BJ (cell line): Measurements from ENCODE around the gene PERCC1. TPM values are rescaled to one million over a fixed set of nuclear protein-coding genes. Genes with fewer than 3 reads are reported as not detected.

Source experiments
- CTCF ChIA-PET: fragments of 350-600 bp; formaldehyde crosslinking; extraction: SDS; loops from one replicate; lab custom pipeline; 2021; ENCODE audit warnings: antibody characterized with exemption, inconsistent platforms; lab: Yijun Ruan, JAX
- POLR2A ChIA-PET: fragments of 300-600 bp; sonication (Branson Sonifier 250); formaldehyde crosslinking; extraction: SDS; loops from one replicate; lab custom pipeline; 2021; ENCODE audit warnings: antibody characterized with exemption; lab: Charles Lee
- DNase-seq: peaks from one replicate; pipeline ENCODE4 v3.0.0-alpha.2; 2011; ENCODE audit warnings: low read depth
- H3K27me3 ChIP-seq: 2 replicates; pipeline ENCODE4 v1.6.0; 2011; ENCODE audit warnings: low read length; ENCODE audit not compliant: control insufficient read depth, insufficient read depth
- H3K36me3 ChIP-seq: 2 replicates; pipeline ENCODE4 v1.5.1; 2011; ENCODE audit warnings: low read length; ENCODE audit not compliant: control insufficient read depth, insufficient read depth
- H3K4me3 ChIP-seq: 2 replicates; pipeline ENCODE4 v1.5.1; 2011; ENCODE audit warnings: low read depth, mild to moderate bottlenecking, control low read depth, low read length
- polyA plus RNA-seq: library from polyadenylated mRNA; depleted of rRNA; stranded (reverse); fragments of >200 nt; gene quantifications from 2 replicates; pipeline ENCODE4 v1.2.3, GENCODE V29; 2011
- TF ChIP-seq, protein P1 (sequence below): IDR thresholded peaks from 2 replicates; pipeline ENCODE4 v1.5.1; 2011; ENCODE audit warnings: low read depth, mild to moderate bottlenecking, control low read depth, inconsistent platforms, low read length, moderate library complexity; ENCODE audit not compliant: insufficient read depth

Gene PERCC1
- polyA plus RNA-seq, 1 experiment, result not detected

DNA sequence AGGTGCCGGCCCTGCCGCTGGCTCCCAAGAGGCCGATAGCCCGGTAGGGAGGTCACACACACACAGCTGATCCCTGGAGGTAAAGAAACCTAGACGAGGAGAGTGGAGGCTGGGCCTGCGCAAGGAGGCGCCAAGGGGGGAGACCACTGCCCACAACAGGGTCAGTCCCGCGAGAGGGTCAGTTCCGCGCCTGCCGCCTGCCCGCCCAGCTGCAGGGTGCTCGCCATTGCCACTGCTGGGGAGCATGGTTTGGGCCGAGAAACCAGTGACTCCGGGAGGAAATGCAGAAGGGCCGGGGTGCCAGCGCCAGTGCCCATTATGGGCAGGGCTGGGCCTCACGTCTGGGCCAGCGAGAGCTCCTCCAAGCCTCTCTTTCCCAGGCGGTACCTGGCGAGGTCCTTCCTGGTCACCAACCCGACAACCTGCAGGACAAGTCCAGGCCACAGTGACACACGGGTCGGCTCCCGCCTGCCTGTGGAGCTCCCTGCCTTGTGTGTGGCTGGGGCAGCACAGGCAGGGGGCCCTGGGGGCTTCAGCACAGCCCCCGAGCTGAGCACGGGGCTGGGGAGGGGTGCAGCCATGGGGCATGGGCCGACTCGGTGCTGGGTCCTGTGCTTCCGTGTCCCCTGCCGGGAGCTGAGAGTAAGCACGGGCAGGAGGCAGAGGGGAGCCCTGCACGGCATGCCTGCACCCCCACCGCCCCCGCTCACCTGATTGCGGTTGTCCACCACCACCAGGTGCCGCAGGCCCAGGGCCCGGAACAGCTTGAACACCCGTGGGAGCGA lies 15.6 kb downstream of the PERCC1 start:
- ChIA-PET CTCF (interaction anchor here (0.6 kb wide), 1 partner anchor 83 kb away, joined by 3 read pairs; no protein-coding TSS in a partner anchor), POLR2A (no interaction called here)
- TF ChIP-seq, protein P1, sequence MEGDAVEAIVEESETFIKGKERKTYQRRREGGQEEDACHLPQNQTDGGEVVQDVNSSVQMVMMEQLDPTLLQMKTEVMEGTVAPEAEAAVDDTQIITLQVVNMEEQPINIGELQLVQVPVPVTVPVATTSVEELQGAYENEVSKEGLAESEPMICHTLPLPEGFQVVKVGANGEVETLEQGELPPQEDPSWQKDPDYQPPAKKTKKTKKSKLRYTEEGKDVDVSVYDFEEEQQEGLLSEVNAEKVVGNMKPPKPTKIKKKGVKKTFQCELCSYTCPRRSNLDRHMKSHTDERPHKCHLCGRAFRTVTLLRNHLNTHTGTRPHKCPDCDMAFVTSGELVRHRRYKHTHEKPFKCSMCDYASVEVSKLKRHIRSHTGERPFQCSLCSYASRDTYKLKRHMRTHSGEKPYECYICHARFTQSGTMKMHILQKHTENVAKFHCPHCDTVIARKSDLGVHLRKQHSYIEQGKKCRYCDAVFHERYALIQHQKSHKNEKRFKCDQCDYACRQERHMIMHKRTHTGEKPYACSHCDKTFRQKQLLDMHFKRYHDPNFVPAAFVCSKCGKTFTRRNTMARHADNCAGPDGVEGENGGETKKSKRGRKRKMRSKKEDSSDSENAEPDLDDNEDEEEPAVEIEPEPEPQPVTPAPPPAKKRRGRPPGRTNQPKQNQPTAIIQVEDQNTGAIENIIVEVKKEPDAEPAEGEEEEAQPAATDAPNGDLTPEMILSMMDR, result no peak
- Histone ChIP-seq H3K27me3 (no peaks in the 10 kb centered on the region), H3K36me3 (peaks cover 20% of the 10 kb centered on the region), H3K4me3 (no peak overlapping the region)
- DNase-seq, result no peak

DNA sequence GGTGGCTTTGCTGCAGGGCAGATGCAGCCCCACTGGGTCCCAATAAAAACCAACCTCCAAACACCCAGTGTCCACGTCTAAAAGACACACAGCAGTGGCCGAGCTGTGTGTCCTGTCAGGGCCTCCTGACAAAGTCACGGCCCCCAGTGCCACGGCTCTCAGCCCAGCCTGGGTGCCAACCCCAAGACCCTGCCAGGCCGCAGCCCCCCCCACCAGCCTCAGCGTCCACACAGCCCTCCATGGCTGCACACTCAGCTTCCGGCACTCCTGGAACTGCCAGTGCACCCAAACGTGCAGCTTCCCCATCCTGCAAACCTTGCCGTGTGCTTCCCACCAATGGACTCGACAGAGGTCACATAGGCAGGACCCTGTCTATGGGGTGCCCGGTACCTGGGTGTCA lies 17.1 kb downstream of the PERCC1 start:
- TF ChIP-seq, protein P1, result no peak
- no peak for DNase-seq
- no peak overlapping the region for H3K4me3 ChIP-seq
- peaks cover 25% of the 10 kb centered on the region for H3K36me3 ChIP-seq
- ChIA-PET POLR2A (no interaction called here), CTCF (no interaction called here)
- no peaks in the 10 kb centered on the region for H3K27me3 ChIP-seq

DNA sequence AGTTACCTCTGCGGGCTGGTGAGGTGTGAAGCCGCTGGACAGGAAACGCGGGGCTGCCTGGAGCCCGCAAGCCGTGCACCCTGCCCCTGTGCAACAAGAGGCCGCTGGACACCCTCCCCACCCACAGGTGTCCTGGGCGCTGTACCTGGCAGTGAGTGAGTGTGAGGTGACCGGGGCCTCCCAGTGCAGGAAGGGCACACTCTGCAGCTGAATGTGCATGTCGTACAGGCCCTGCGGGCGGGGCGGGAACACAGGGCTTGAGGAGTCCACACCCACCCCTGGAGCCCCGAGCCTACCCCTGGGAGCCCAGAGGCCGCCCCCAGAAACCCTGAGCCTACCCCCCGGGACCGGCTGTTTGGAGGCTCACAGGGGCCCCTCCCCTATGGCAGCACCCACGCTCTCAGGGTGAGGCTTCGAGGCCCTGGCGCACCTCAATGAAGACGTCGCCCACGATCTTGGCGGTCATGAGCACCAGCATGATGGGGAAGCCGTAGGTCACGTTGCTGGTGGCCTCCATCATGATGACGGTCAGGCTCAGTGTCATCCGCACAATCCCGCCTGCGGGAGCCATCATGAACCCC lies 17.7 kb downstream of the PERCC1 start:
- Histone ChIP-seq H3K36me3 (peaks cover 29% of the 10 kb centered on the region), H3K27me3 (no peaks in the 10 kb centered on the region), H3K4me3 (no peak overlapping the region)
- POLR2A ChIA-PET, result no interaction called here
- DNase-seq, result no peak
- TF ChIP-seq, protein P1, result no peak
- CTCF ChIA-PET, result no interaction called here

DNA sequence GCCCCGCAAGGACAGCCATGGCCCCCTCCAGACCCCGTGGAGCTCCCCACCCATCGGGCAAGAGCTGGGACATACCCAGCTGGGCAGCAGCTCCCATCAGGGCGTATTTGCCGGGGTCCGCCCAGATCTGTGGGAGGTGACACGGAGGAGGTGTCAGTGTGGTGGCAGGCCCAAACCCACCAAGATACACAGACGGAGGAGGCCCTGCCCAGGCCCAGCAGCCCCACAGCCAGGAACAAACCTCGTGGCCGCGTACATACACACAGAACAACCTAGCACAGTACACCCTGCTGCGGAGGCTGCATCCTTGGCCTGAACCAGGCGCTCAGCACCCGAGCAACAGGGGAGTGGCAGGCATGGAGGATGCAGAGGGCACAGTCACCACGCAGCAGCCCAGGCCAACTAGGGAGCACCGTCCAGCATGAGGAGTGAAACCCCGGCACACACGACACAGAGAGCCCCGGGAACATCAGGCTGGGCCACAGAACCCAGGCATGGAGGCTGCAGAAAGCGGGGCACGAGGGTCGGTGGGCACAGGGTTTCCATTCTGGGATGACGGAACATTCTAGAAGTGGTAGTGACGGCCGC lies 18.4 kb downstream of the PERCC1 start:
- TF ChIP-seq, protein P1, result no peak
- H3K36me3 ChIP-seq, result peaks cover 30% of the 10 kb centered on the region
- H3K4me3 ChIP-seq, result no peak overlapping the region
- no peak for DNase-seq
- CTCF ChIA-PET, result no interaction called here
- H3K27me3 ChIP-seq, result no peaks in the 10 kb centered on the region
- POLR2A ChIA-PET, result no interaction called here

DNA sequence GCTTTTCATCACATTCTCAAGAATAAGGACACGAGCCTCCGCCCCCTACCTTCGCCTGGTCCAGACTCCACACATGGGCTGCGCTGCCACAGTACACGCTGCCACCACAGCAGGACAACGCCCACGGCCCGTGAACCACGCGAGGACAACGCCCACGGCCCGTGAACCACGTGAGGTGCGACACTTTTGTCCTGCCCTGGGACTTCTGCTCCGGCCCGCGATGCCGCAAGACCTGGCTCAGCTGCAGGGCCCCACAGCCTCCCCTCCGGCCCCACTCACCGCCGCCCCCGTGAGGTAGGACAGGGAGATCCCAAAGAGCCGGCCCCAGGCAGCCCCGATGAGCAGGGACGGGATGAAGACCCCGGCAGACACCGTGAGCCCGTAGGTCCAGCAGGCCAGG lies 19.3 kb downstream of the PERCC1 start:
- ChIA-PET POLR2A (no interaction called here), CTCF (no interaction called here)
- H3K36me3 ChIP-seq, result peaks cover 31% of the 10 kb centered on the region
- TF ChIP-seq, protein P1, result no peak
- no peaks in the 10 kb centered on the region for H3K27me3 ChIP-seq
- no peak for DNase-seq
- H3K4me3 ChIP-seq, result no peak overlapping the region
